K562 (cell line): ENCODE results near the gene TMEM242. TPM values are rescaled to one million over a fixed set of nuclear protein-coding genes. Genes with fewer than 3 reads are reported as not detected.

Experiments
- GABPB1 ChIP-seq: sonication (generic); formaldehyde crosslinking; IDR thresholded peaks from 2 replicates; pipeline ENCODE4 v1.8.0; 2022; ENCODE audit warnings: mild to moderate bottlenecking, missing genetic modification reagents
- HSF4 ChIP-seq: fragments of 250-450 bp; sonication (Bioruptor Pico); IDR thresholded peaks from 2 replicates; pipeline ENCODE4 v2.1.2; 2022; ENCODE audit warnings: mild to moderate bottlenecking, moderate library complexity, borderline replicate concordance
- KAT8 ChIP-seq: fragments of 450-650 bp; IDR thresholded peaks from 2 replicates; pipeline ENCODE4 v1.6.1; 2016; ENCODE audit warnings: low read depth, mild to moderate bottlenecking
- RFX5 ChIP-seq: IDR thresholded peaks from 2 replicates; pipeline ENCODE4 v1.6.1; 2011; ENCODE audit warnings: low read depth, mild to moderate bottlenecking, improper control_type of control experiment, low read length
- SAFB2 ChIP-seq: fragments of 200-400 bp; formaldehyde crosslinking; IDR thresholded peaks from 2 replicates; pipeline ENCODE4 v1.6.1; 2018; ENCODE audit warnings: borderline replicate concordance, low read length, low read depth, moderate library complexity; ENCODE audit not compliant: severe bottlenecking
- polyA plus RNA-seq, 8 experiments: library from polyadenylated mRNA; depleted of rRNA in 4 of 8; stranded (reverse) in 5 of 8; unstranded in 3 of 8; fragments of >200 nt; fragmentation: Nextera tagmentation in 2 of 8; fragmentation: Illumina TruSeq in 1 of 8; extraction: Ambion mirVana in 2 of 8; extraction: Trizol in 1 of 8; gene quantifications; 2 replicates each; pipeline versions ENCODE4 v1.2.1 to v1.2.3, GENCODE V29; 2011 to 2014; ENCODE audit warnings: inconsistent platforms in 1 of 8, missing spikeins in 1 of 8
- total RNA-seq, 7 experiments: library from RNA; depleted of rRNA in 6 of 7; stranded (reverse); fragments of >200 nt in 6 of 7; fragmentation: Illumina TruSeq in 2 of 7; extraction: Trizol in 2 of 7; gene quantifications; 2 replicates each; pipeline versions ENCODE4 v1.2.1 to v1.2.3, GENCODE V29; 2011 to 2021; ENCODE audit warnings: low replicate concordance in 1 of 7
- TF ChIP-seq, protein P1 (sequence below), 2 experiments: fragments of 450-650 bp in 1 of 2; sonication (generic) in 1 of 2; formaldehyde crosslinking in 1 of 2; IDR thresholded peaks; 2 replicates each; pipeline versions ENCODE4 v1.7.1 to v1.9.0; 2016 to 2022; ENCODE audit warnings: inconsistent platforms in 1 of 2, mild to moderate bottlenecking in 1 of 2, missing genetic modification reagents in 1 of 2
- TF ChIP-seq, protein P2 (sequence below): fragments of 450-650 bp; IDR thresholded peaks from 2 replicates; pipeline ENCODE4 v1.6.1; 2016; ENCODE audit warnings: antibody characterized with exemption
- TF ChIP-seq, protein P3 (sequence below), 2 experiments: fragments of 450-650 bp; IDR thresholded peaks; 2 replicates each; pipeline ENCODE4 v1.6.1; 2016
- TF ChIP-seq, protein P4 (sequence below): sonication (generic); formaldehyde crosslinking; IDR thresholded peaks from 2 replicates; pipeline ENCODE4 v1.8.1; 2022; ENCODE audit warnings: missing genetic modification reagents

TMEM242 gene
- total and polyA plus RNA-seq, 9 of the 15 experiments (the other 6 are each of a cell fraction or from before 2014, with no cell fraction given): 9.5 to 35.3 (median 16.5) TPM

DNA sequence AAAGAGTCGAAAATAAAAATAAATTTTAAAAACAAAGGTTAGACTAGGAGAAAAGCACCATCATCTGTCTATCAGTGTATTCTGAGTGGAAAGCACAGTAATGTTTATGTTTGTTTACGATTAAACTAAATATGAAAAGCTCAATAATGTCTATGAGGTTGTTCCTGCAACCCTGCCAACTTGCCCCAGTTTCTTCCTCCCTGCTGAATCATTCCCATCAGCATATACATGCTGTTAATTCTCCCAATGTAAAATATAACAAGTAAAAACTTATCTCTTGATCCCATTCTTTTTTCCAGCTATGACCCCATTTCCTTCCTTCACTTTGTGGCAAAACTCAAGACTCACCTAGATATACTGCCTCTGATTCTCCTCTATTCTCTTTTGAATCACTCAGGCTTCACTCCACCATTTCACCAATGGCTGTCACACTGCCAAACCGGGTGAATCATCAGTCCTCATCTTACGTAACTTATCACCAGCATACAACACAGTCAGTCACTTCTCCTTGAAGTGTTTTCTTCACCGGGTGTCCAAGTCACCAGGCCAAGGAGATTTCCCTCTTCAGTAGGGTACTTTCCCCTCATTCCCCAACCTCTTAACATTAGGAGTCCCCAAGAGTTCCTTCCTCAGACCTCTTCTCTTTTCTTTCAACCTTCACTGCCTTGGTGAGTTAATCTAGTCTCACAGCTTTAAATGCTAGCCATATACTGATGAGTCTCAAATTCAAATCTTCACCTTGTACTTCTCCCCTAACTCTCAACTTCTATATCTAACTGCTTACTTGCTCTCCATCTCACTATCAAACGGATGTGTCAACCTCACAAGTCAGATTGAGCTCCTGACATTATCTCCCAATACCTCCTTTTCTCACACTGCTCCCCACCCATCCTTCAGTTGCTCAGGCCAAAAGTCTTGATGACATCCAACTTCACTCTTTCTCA is 6.2 kb downstream of the TMEM242 start (continued):
- TF ChIP-seq, protein P1, sequence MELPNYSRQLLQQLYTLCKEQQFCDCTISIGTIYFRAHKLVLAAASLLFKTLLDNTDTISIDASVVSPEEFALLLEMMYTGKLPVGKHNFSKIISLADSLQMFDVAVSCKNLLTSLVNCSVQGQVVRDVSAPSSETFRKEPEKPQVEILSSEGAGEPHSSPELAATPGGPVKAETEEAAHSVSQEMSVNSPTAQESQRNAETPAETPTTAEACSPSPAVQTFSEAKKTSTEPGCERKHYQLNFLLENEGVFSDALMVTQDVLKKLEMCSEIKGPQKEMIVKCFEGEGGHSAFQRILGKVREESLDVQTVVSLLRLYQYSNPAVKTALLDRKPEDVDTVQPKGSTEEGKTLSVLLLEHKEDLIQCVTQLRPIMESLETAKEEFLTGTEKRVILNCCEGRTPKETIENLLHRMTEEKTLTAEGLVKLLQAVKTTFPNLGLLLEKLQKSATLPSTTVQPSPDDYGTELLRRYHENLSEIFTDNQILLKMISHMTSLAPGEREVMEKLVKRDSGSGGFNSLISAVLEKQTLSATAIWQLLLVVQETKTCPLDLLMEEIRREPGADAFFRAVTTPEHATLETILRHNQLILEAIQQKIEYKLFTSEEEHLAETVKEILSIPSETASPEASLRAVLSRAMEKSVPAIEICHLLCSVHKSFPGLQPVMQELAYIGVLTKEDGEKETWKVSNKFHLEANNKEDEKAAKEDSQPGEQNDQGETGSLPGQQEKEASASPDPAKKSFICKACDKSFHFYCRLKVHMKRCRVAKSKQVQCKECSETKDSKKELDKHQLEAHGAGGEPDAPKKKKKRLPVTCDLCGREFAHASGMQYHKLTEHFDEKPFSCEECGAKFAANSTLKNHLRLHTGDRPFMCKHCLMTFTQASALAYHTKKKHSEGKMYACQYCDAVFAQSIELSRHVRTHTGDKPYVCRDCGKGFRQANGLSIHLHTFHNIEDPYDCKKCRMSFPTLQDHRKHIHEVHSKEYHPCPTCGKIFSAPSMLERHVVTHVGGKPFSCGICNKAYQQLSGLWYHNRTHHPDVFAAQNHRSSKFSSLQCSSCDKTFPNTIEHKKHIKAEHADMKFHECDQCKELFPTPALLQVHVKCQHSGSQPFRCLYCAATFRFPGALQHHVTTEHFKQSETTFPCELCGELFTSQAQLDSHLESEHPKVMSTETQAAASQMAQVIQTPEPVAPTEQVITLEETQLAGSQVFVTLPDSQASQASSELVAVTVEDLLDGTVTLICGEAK (IDR thresholded peaks at IDR 0.05): peak; percentile 50
- TF ChIP-seq, protein P1 (CRISPR knock-in tag; IDR thresholded peaks at IDR 0.05): no peak
- TF ChIP-seq KAT8: peak; percentile 75; the same call in 1 of the 2 replicates
- TF ChIP-seq RFX5: 0 out of 2 replicates have a peak, but pooled peaks have one; percentile 22
- TF ChIP-seq, protein P2, sequence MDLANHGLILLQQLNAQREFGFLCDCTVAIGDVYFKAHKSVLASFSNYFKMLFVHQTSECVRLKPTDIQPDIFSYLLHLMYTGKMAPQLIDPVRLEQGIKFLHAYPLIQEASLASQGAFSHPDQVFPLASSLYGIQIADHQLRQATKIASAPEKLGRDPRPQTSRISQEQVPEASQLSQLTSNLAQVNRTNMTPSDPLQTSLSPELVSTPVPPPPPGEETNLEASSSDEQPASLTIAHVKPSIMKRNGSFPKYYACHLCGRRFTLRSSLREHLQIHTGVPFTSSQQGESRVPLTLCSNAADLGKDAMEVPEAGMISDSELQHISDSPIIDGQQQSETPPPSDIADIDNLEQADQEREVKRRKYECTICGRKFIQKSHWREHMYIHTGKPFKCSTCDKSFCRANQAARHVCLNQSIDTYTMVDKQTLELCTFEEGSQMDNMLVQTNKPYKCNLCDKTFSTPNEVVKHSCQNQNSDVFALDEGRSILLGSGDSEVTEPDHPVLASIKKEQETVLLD: 0 out of 2 replicates have a peak, but pooled peaks have one; percentile 64
- TF ChIP-seq, protein P3, sequence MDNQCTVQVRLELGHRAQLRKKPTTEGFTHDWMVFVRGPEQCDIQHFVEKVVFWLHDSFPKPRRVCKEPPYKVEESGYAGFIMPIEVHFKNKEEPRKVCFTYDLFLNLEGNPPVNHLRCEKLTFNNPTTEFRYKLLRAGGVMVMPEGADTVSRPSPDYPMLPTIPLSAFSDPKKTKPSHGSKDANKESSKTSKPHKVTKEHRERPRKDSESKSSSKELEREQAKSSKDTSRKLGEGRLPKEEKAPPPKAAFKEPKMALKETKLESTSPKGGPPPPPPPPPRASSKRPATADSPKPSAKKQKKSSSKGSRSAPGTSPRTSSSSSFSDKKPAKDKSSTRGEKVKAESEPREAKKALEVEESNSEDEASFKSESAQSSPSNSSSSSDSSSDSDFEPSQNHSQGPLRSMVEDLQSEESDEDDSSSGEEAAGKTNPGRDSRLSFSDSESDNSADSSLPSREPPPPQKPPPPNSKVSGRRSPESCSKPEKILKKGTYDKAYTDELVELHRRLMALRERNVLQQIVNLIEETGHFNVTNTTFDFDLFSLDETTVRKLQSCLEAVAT (IDR thresholded peaks at IDR 0.05): peak; percentile 39 to 65; a peak in 1 of 4 replicates
- no peak for TF ChIP-seq HSF4 (CRISPR knock-in tag)
- TF ChIP-seq, protein P4, sequence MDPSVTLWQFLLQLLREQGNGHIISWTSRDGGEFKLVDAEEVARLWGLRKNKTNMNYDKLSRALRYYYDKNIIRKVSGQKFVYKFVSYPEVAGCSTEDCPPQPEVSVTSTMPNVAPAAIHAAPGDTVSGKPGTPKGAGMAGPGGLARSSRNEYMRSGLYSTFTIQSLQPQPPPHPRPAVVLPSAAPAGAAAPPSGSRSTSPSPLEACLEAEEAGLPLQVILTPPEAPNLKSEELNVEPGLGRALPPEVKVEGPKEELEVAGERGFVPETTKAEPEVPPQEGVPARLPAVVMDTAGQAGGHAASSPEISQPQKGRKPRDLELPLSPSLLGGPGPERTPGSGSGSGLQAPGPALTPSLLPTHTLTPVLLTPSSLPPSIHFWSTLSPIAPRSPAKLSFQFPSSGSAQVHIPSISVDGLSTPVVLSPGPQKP (CRISPR knock-in tag): no peak
- TF ChIP-seq SAFB2: no peak
- peak; percentile 44; the same call in 1 of the 2 replicates for TF ChIP-seq GABPB1 (CRISPR knock-in tag)
